Activated CD4-positive, CD25-positive, alpha-beta regulatory T cell treated with anti-CD3 and anti-CD28 coated beads, Interleukin-2, amount 50 U/mL, for 72 hours (primary cell): ENCODE measurements around the gene RNF126.
"Not testable (repeated sequence)": the region's sequence is repeated elsewhere in the genome, so short reads cannot be mapped to it uniquely, and the experiment has no call there.

Source experiments
- DNase-seq: peaks from one replicate; pipeline ENCODE4 v3.0.0; 2021

Gene RNF126

GRCh38 chr19:662962-663681 is at the start of gene RNF126:
TSS of gene RNF126 (minus strand) at chr19:663214. CDS start at chr19:663121, 93 bp downstream.
- peak; percentile 89 for DNase-seq

- DNase-seq: no peak
Measured at GRCh38 chr19:711254-711653, 48.2 kb upstream of the RNF126 start.

GRCh38 chr19:710767-711166 is 47.8 kb upstream of the RNF126 start:
- DNase-seq: no peak

GRCh38 chr19:709965-710571 is 47.1 kb upstream of the RNF126 start:
- no peak for DNase-seq

- no peak for DNase-seq
Measured at GRCh38 chr19:709196-709964, 46.4 kb upstream of the RNF126 start.

GRCh38 chr19:708154-709143 is 45.4 kb upstream of the RNF126 start, which contains the start of gene PALM:
TSS of gene PALM (plus strand) at chr19:708935. CDS start at chr19:709147, 212 bp downstream.
- no peak for DNase-seq

GRCh38 chr19:704447-704741 is 41.4 kb upstream of the RNF126 start:
- DNase-seq: no peak

GRCh38 chr19:703651-704446 is 40.8 kb upstream of the RNF126 start:
- peak; percentile 72 for DNase-seq

GRCh38 chr19:703329-703650 is 40.3 kb upstream of the RNF126 start:
- no peak for DNase-seq

- DNase-seq: not testable (repeated sequence)
Measured at GRCh38 chr19:702847-703246, 39.8 kb upstream of the RNF126 start.

GRCh38 chr19:699885-700284 is 36.9 kb upstream of the RNF126 start:
- DNase-seq: not testable (repeated sequence)

- not testable (repeated sequence) for DNase-seq
Measured at GRCh38 chr19:698529-698928, 35.5 kb upstream of the RNF126 start.

- DNase-seq: no peak
Measured at GRCh38 chr19:695352-695949, 32.4 kb upstream of the RNF126 start, which contains the start of gene PRSS57. TSS of gene PRSS57 (minus strand) at chr19:695452. CDS start at chr19:695430, 22 bp downstream.

- no peak for DNase-seq
Measured at GRCh38 chr19:694481-695351, 31.7 kb upstream of the RNF126 start.

- no peak for DNase-seq
Measured at GRCh38 chr19:690203-690602, 27.2 kb upstream of the RNF126 start.

GRCh38 chr19:688992-689391 is 26.0 kb upstream of the RNF126 start:
- no peak for DNase-seq

GRCh38 chr19:688214-688613 is 25.2 kb upstream of the RNF126 start:
- DNase-seq: no peak

GRCh38 chr19:687569-688166 is 24.7 kb upstream of the RNF126 start:
- DNase-seq: no peak

- DNase-seq: no peak
Measured at GRCh38 chr19:686589-687297, 23.7 kb upstream of the RNF126 start.
